Liver (tissue), 9 donors: ENCODE measurements around the gene LRRC4. TPM values are rescaled to one million over a fixed set of nuclear protein-coding genes. Genes with fewer than 3 reads are reported as not detected.

Experiments used
- DNase-seq: peaks from one replicate; pipeline ENCODE4 v3.0.0-alpha.2; 2017; ENCODE audit warnings: low spot score
- H3K27ac ChIP-seq, 2 donors: one replicate each; pipeline ENCODE4 v1.7.0; 2013; ENCODE audit warnings: inconsistent platforms in 2 of 2, low read length in 2 of 2, control low read depth in 1 of 2, low read depth in 1 of 2, mild to moderate bottlenecking in 1 of 2
- H3K27me3 ChIP-seq, 4 donors: one replicate each; pipeline versions ENCODE4 v1.6.1 to v1.7.0; 2013; ENCODE audit warnings: low read length in 3 of 4, inconsistent platforms in 1 of 4, mild to moderate bottlenecking in 1 of 4, moderate library complexity in 1 of 4; ENCODE audit not compliant: control insufficient read depth in 4 of 4, insufficient read depth in 4 of 4
- H3K36me3 ChIP-seq, 4 donors: one replicate each; pipeline versions ENCODE4 v1.6.1 to v1.7.0; 2013; ENCODE audit warnings: low read length in 3 of 4, mild to moderate bottlenecking in 3 of 4, low read depth in 1 of 4, moderate library complexity in 1 of 4; ENCODE audit not compliant: control insufficient read depth in 4 of 4, insufficient read depth in 3 of 4
- H3K4me1 ChIP-seq, 4 donors: one replicate each; pipeline versions ENCODE4 v1.6.1 to v1.7.0; 2013; ENCODE audit warnings: low read length in 3 of 4, mild to moderate bottlenecking in 3 of 4, moderate library complexity in 1 of 4; ENCODE audit not compliant: control insufficient read depth in 4 of 4, insufficient read depth in 4 of 4
- H3K4me3 ChIP-seq, 3 donors: one replicate each; pipeline versions ENCODE4 v1.6.1 to v1.7.0; 2013; ENCODE audit warnings: low read length in 3 of 3, control low read depth in 1 of 3, low read depth in 1 of 3, mild to moderate bottlenecking in 1 of 3
- H3K9ac ChIP-seq, 2 donors: one replicate each; pipeline ENCODE4 v1.7.0; 2013; ENCODE audit warnings: low read length in 2 of 2, mild to moderate bottlenecking in 2 of 2, moderate library complexity in 2 of 2, control low read depth in 1 of 2, low read depth in 1 of 2
- H3K9me3 ChIP-seq, 4 donors: one replicate each; pipeline versions ENCODE4 v1.6.1 to v1.7.0; 2013; ENCODE audit warnings: low read length in 3 of 4; ENCODE audit not compliant: control insufficient read depth in 4 of 4
- ATF3 ChIP-seq: IDR thresholded peaks from 2 replicates; pipeline ENCODE4 v1.6.1; 2016; ENCODE audit warnings: antibody characterized with exemption
- CTCF ChIP-seq: fragments of 150-350 bp; IDR thresholded peaks from 2 replicates; pipeline ENCODE4 v1.5.1; 2017; ENCODE audit warnings: improper control_type of control experiment, low read depth, low read length; ENCODE audit not compliant: missing input control
- EGR1 ChIP-seq, 2 donors: IDR thresholded peaks; 2 replicates each; pipeline ENCODE4 v1.6.1; 2016 to 2018; ENCODE audit warnings: antibody characterized with exemption in 2 of 2, low read depth in 2 of 2
- FOXA1 ChIP-seq: IDR thresholded peaks from 2 replicates; pipeline ENCODE4 v1.6.1; 2016; ENCODE audit warnings: antibody characterized with exemption
- GABPA ChIP-seq, 2 donors: IDR thresholded peaks in 1 of 2; conservative IDR thresholded peaks in 1 of 2; 2 replicates each; pipeline ENCODE4 v1.6.1; 2016; ENCODE audit warnings: antibody characterized with exemption in 2 of 2, mild to moderate bottlenecking in 1 of 2, moderate library complexity in 1 of 2
- HNF4A ChIP-seq, 2 donors: conservative IDR thresholded peaks; 2 replicates each; pipeline ENCODE4 v1.6.1; 2016; ENCODE audit warnings: antibody characterized with exemption in 2 of 2, mild to moderate bottlenecking in 2 of 2
- HNF4G ChIP-seq: IDR thresholded peaks from 2 replicates; pipeline ENCODE4 v1.6.1; 2016; ENCODE audit warnings: antibody characterized with exemption
- JUND ChIP-seq, 2 donors: IDR thresholded peaks; 2 replicates each; pipeline ENCODE4 v1.6.1; 2016; ENCODE audit warnings: antibody characterized with exemption in 2 of 2
- MAX ChIP-seq: IDR thresholded peaks from 2 replicates; pipeline ENCODE4 v1.6.1; 2016; ENCODE audit warnings: antibody characterized with exemption
- NR2F2 ChIP-seq: IDR thresholded peaks from 2 replicates; pipeline ENCODE4 v1.6.1; 2016; ENCODE audit warnings: antibody characterized with exemption
- RAD21 ChIP-seq, 2 donors: IDR thresholded peaks; 2 replicates each; pipeline ENCODE4 v1.6.1; 2016; ENCODE audit warnings: antibody characterized with exemption in 2 of 2, mild to moderate bottlenecking in 2 of 2
- REST ChIP-seq: IDR thresholded peaks from 2 replicates; pipeline ENCODE4 v1.6.1; 2016; ENCODE audit warnings: antibody characterized with exemption, mild to moderate bottlenecking
- RXRA ChIP-seq, 2 donors: IDR thresholded peaks; 2 replicates each; pipeline ENCODE4 v1.6.1; 2017 to 2018; ENCODE audit warnings: antibody characterized with exemption in 2 of 2, mild to moderate bottlenecking in 1 of 2
- SP1 ChIP-seq: IDR thresholded peaks from 2 replicates; pipeline ENCODE4 v1.6.1; 2018; ENCODE audit warnings: antibody characterized with exemption, mild to moderate bottlenecking
- TAF1 ChIP-seq: conservative IDR thresholded peaks from 2 replicates; pipeline ENCODE4 v1.6.1; 2016; ENCODE audit warnings: antibody characterized with exemption, mild to moderate bottlenecking
- YY1 ChIP-seq: IDR thresholded peaks from 2 replicates; pipeline ENCODE4 v1.6.1; 2016; ENCODE audit warnings: antibody characterized with exemption, mild to moderate bottlenecking
- WGBS: extraction: QIAGEN DNeasy Blood & Tissue Kit; methylation state at CpG from one replicate; pipeline ENCODE4 v1.1.7; 2013; 5-methylcytosine and 5-hydroxymethylcytosine counted together
- polyA plus RNA-seq, 2 donors: library from polyadenylated mRNA; stranded (reverse) in 1 of 2; unstranded in 1 of 2; fragments of 200-250 nt in 1 of 2; fragments of >200 nt in 1 of 2; fragmentation: Nextera tagmentation in 1 of 2; extraction: Ambion mirVana in 1 of 2; gene quantifications; one replicate each; pipeline versions ENCODE4 v1.2.1 to v1.2.3, GENCODE V29; 2013 to 2015
- total RNA-seq, 2 donors: library from RNA; depleted of rRNA; stranded (reverse); fragments of >200 nt; gene quantifications; one replicate each; pipeline ENCODE4 v1.2.3, GENCODE V29; 2014
- TF ChIP-seq, protein P1 (sequence below): IDR thresholded peaks from 2 replicates; pipeline ENCODE4 v1.6.1; 2016; ENCODE audit warnings: antibody characterized with exemption
- donor health status: healthy.
- donor health status: healthy.
- donor health status: healthy.
- donor health status: healthy.
- donor health status: healthy.

LRRC4 gene
- total and polyA plus RNA-seq, 4 donors: 0.54 to 2.7 (median 1.2) TPM

- no peak for TF ChIP-seq REST
- no peak for TF ChIP-seq ATF3
- TF ChIP-seq RXRA (IDR thresholded peaks at IDR 0.05): no peak
- 97% methylated on average over 8 of the region's 8 CpGs for WGBS
These were observed 31.9 kb upstream of the LRRC4 start for GRCh38 chr7:128063088-128063487.

DNA sequence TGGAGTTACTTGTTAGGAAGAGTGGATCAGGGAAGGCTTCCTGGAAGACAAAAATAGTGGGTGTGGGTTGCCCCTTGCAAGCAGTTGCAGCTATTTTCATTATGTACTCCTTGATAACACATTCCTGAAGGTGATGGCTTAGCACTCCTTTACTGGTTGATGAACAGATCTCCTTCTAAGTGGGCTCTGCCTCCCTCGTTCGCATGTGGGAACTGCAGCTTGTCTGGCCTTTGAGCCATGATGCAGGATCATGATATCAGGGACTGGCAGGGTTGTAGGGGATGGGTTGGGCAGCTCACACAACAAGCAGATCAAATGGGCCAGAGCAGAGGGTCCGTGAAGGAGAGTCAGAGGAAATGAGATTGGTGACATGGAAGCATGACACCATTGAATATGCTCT is 28.8 kb upstream of the LRRC4 start:
- H3K27ac ChIP-seq: no peak overlapping the region
- H3K4me1 ChIP-seq: no peaks in the 10 kb centered on the region
- H3K9ac ChIP-seq: no peak overlapping the region
- 93% methylated on average over 3 of the region's 3 CpGs for WGBS
- TF ChIP-seq TAF1 (no peak), HNF4A (conservative IDR thresholded peaks at IDR 0.05) (no peak), REST (no peak), YY1 (no peak), JUND (IDR thresholded peaks at IDR 0.05) (no peak), MAX (no peak), RXRA (IDR thresholded peaks at IDR 0.05) (no peak), GABPA (IDR thresholded peaks at IDR 0.05 in 1 of 2, conservative IDR thresholded peaks at IDR 0.05 in 1 of 2) (no peak), NR2F2 (no peak), HNF4G (no peak), FOXA1 (no peak), SP1 (no peak), CTCF (no peak), ATF3 (no peak), EGR1 (IDR thresholded peaks at IDR 0.05; ENCODE audit: low read depth in 2 of 2) (no peak), RAD21 (IDR thresholded peaks at IDR 0.05) (no peak)
- TF ChIP-seq, protein P1, sequence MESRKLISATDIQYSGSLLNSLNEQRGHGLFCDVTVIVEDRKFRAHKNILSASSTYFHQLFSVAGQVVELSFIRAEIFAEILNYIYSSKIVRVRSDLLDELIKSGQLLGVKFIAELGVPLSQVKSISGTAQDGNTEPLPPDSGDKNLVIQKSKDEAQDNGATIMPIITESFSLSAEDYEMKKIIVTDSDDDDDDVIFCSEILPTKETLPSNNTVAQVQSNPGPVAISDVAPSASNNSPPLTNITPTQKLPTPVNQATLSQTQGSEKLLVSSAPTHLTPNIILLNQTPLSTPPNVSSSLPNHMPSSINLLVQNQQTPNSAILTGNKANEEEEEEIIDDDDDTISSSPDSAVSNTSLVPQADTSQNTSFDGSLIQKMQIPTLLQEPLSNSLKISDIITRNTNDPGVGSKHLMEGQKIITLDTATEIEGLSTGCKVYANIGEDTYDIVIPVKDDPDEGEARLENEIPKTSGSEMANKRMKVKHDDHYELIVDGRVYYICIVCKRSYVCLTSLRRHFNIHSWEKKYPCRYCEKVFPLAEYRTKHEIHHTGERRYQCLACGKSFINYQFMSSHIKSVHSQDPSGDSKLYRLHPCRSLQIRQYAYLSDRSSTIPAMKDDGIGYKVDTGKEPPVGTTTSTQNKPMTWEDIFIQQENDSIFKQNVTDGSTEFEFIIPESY: no peak
- H3K9me3 ChIP-seq: no peaks in the 10 kb centered on the region
- no peaks in the 10 kb centered on the region for H3K27me3 ChIP-seq
- H3K36me3 ChIP-seq: peaks cover 0 to 7% (median 5%) of the 10 kb centered on the region in 4 donors
- no peak overlapping the region for H3K4me3 ChIP-seq
- DNase-seq: no peak

More at GRCh38 chr7:128063088-128063487, 31.9 kb upstream of the LRRC4 start:
- H3K4me3 ChIP-seq: no peak overlapping the region
- H3K4me1 ChIP-seq: no peaks in the 10 kb centered on the region
- H3K27ac ChIP-seq: no peak overlapping the region
- H3K27me3 ChIP-seq: no peaks in the 10 kb centered on the region
- H3K36me3 ChIP-seq: peaks cover 0 to 15% (median 7%) of the 10 kb centered on the region in 4 donors
- no peak overlapping the region for H3K9ac ChIP-seq
- no peaks in the 10 kb centered on the region for H3K9me3 ChIP-seq
- DNase-seq: no peak
